IPS-18c (cell line): ENCODE measurements around the gene NOM1.
"Not testable (repeated sequence)": the region's sequence is repeated elsewhere in the genome, so short reads cannot be mapped to it uniquely, and the experiment has no call there.

Source experiments
- H3K4me3 ChIP-seq: 2 replicates; pipeline ENCODE4 v1.7.0; 2013; ENCODE audit warnings: low read depth, mild to moderate bottlenecking, low read length, moderate library complexity; ENCODE audit not compliant: insufficient read depth
- H3K9me3 ChIP-seq: one replicate; pipeline ENCODE4 v1.6.1; 2013; ENCODE audit warnings: mild to moderate bottlenecking, low read length, moderate library complexity; ENCODE audit not compliant: control insufficient read depth, insufficient read depth

Gene NOM1

DNA sequence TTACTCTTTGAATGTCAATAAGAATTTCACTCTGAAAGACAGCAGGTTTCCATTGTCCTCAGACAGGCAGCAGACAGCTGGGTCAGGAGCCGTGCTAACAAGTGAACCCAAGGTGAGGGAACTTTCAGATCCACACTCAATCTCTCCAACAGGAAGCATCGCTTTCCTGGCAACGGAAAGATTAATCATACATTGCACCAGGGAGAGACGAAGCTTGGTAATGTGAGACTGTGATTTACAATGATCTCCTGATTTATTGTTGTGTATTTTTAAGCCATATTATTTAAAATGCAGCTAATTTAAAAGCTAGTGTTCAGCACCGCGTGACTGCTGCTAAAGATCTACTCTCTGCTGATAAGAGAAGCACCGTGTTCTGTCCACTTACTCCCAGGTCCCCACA is 17.5 kb upstream of the NOM1 start:
- no peaks in the 10 kb centered on the region for H3K9me3 ChIP-seq
- H3K4me3 ChIP-seq = no peak overlapping the region

DNA sequence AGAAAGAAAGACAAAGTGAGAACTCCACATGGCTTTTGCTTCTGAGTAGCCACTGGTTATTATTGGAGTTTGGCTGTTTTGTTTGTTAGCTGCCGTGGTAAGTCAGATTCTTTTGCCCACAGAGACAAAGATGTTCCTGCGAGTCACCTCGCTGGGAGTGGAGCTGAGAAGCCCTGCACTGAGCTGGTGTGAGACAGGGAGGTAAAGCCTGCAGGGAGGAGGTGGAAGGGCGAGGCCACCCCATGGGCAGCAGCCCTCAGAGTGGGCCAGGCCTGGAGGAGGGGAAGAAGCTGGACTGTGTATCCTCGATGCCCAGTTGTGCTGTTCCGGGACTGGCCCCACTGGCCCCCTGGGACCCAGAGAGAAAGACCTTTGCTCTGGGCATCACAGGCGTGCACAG is 14.3 kb upstream of the NOM1 start:
- Histone ChIP-seq H3K4me3 (no peak overlapping the region), H3K9me3 (no peaks in the 10 kb centered on the region)

DNA sequence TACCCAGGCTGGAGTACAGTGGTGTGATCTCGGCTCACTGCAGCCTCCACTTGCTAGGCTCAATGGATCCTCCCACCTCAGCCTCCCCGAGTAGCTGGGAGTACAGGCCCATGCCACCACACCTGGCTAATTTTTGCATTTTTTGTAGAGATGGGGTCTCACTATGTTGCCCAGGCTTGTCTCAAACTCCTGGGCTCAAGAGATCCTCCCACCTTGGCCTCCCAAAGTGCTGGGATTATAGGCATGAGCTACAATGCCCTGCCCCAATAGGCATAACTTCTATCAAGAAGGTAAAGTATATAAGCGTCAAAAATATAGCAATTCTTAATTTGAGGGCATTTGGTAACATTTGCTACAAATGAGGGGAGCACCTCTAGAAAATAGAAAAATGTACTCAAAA is 12.7 kb upstream of the NOM1 start:
- not testable (repeated sequence) for H3K9me3 ChIP-seq, H3K4me3 ChIP-seq

DNA sequence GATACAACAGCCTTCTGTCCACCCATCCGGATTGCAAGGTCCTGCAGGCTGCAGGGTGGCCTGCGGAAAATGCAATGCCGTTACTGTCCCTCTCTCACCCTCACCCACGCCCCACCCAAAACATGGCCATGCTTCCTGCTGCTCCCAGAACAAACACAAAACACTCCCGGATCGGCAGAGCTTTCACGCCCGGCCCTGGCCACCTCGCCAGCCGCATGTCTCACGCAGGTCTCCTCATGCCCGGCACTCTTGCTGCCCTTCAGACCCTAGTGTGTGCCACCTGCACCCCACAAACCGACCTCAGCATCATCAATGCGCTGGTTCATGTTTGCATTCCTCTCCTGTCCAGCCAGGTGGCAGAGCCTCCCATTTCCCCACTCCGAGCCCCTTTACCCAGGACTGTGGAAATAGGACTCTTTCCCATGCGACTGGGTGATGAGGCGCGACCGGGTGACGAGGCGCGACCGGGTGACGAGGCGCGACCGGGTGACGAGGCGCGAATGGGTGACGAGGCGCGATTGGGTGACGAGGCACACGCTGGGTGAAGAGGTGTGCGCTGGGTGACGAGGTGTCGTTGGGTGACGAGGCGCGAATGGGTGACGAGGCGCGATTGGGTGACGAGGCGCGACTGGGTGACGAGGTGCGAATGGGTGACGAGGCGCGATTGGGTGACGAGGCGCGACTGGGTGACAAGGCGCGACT is 8.9 kb upstream of the NOM1 start:
- Histone ChIP-seq H3K4me3 (no peak overlapping the region; the same call in 1 of the 2 replicates), H3K9me3 (no peaks in the 10 kb centered on the region)

DNA sequence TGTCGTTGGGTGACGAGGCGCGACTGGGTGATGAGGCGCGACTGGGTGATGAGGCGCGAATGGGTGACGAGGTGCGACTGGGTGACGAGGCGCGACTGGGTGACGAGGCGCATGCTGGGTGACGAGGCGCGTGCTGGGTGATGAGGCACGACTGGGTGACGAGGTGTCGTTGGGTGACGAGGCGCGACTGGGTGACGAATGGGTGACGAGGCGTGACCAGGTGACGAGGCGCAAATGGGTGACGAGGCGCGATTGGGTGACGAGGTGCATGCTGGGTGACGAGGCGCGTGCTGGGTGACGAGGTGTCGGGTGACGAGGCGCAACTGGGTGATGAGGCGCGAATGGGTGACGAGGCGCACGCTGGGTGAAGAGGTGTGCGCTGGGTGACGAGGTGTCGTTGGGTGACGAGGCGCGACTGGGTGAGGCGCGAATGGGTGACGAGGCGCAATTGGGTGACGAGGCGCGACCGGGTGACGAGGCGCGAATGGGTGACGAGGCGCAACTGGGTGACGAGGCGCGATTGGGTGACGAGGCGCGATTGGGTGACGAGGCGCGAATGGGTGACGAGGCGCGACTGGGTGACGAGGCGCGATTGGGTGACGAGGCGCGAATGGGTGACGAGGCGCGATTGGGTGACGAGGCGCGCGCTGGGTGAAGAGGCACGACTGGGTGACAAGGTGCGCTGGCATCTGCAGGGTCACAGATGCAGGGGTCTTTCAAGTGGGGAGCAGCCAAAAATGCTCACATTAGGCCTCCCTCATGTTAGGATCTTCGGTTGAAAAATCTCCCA is 7.9 kb upstream of the NOM1 start:
- Histone ChIP-seq H3K4me3 (no peak overlapping the region), H3K9me3 (no peaks in the 10 kb centered on the region)

DNA sequence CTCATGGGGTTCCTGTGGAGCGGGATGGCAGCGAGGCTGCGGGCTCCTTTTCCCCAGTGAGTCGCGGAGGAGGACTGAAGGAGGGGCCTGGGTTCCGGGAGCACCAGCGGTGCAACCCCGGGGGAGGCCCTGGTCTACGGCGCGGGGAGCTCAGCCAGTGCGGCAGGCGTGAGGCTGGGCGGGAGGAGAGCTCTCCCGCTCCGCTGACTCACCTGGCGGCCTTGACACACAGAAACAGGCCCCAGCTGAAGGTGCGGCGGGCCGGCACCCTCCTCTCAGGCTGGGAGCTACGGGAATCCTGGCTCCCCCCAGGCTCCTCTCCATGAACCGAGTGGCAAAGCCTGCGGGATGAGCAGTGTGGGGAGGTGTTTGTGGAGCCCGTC is 6.8 kb upstream of the NOM1 start:
- Histone ChIP-seq H3K9me3 (no peaks in the 10 kb centered on the region), H3K4me3 (no peak overlapping the region)

DNA sequence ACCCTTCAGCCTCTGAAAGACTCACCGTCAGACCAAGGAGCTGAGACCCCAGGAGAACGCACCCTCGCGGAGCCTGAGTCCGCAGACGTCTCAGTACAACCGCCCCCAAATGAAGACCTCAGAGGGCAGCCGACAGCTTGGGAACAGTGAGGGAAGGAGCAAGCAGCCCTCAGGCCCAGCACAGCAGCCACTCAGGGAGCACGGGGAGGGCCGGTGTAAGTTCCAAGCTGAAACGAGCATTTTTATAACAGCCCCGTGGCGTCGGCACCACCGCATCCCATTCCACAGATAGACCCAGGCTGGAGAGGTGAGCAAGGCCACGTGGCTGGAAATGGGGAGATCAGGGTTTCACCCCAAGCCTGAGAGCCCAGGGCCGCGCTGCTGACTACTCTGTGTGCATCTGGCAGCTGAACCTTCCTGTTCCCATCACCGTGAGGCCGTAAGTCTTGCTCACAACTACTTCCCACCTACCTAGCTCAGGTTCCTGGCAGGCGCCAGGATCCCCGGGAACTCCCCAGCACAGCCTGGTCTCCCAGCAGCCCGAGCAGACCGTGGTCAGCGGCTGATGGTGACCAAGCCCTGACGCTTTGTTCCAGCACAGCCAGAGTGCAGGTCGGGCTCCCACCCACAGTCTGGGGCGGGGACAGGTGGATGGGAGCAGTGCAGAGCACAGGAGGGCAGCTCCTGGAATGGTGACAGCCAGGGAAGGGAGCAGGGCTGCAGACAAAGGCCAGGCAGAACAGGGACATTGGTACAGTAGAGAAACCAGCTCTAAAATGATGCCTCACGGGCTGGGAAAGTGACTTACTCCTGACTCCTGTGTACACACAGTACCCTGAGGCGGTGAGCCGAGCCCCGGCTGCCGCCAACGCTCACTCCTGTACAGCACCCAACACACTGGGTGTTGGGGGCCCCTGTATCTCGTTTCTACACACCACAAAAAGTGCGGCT is 6.1 kb upstream of the NOM1 start:
- no peaks in the 10 kb centered on the region for H3K9me3 ChIP-seq
- no peak overlapping the region for H3K4me3 ChIP-seq

DNA sequence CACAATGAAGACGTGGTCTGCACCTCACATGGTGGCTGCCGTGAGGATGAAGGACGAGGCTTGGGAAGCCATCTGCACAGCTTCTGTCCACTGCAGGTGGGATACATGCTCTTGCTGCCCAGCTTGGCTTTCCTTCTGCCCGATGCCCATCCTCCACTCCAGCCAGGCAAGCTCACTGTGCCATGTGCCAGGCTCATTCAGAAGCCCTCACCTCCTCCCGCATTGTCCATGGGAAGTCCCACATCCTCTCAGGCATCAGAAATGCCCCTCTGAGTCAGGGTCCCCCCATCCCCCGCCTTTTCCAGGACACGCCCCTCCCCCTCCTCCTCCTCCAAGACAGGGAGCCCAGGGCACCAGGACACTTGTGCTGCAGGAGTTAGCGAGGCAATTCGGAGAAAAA is 4.6 kb upstream of the NOM1 start:
- no peak overlapping the region for H3K4me3 ChIP-seq
- no peaks in the 10 kb centered on the region for H3K9me3 ChIP-seq

DNA sequence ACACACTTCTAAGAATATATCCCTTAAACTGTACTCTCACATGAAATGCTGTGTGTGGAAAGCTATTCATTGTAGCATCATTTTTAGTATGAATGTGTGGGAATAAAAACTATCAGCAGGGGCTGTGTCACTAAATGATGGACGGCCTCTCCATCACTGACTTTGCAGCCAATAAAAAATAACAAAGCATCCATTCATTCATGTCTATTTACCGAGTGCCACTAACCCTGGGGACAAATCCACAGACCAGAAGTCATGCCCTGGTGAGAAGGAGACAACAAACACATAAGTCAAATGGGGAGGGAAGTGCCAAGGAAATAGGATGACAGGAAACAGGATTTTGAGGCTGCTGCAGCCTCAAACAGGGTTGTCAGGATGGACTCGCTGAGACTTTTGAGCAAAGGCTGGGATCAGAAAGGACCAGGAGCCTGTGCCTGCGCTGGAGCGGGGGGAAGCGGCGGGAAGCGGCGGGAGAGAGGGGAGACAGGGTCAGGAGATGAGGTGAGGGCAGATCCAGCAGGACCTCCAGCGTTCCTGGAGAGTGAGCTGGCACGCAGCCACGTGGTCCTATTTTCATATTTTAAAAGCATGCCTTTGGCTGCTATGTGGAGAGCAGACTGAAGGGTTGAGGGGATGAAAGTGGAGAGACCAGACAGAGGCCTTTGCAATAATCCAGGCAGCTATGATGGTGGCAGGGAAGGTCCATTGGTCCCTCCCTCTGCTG is 2.2 kb upstream of the NOM1 start:
- Histone ChIP-seq H3K9me3 (no peaks in the 10 kb centered on the region), H3K4me3 (no peak overlapping the region)

DNA sequence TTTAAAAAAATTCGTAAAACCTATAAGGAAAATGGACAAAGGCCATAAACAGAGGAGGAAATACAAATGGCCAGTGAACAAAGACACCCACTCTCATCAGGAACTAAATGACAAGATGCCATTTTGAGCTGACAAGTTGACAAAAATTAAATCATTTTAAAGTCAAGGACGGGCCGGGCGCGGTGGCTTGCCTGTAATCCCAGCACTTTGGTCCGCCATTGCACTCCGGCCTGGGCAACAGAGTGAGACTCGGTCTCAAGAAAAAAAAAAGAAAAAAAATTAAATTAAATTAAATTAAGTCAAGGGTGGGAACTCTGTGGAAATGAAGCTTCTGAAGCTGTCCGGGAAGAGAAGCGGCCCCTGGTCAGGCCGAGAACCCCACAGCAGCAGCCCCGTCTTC is 1.2 kb upstream of the NOM1 start:
- no peak overlapping the region for H3K4me3 ChIP-seq

DNA sequence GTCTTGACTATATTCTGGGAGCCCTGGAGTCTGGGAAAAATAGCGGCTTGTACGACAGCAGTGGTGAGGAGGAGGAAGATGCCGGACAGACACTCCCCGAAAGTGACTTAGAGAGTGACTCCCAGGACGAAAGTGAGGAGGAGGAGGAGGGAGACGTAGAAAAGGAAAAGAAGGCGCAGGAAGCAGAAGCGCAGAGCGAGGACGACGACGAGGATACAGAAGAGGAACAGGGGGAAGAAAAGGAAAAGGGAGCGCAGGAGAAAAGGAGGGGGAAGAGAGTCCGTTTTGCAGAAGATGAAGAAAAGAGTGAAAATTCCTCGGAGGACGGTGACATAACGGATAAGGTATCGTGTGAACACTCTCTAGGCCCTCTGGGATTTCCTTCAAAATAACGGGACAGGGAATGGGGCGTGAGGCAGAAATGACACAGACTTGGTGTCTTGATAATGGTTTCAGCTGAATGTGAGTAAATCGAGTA is 908 bp downstream of the NOM1 start:
- H3K9me3 ChIP-seq = no peaks in the 10 kb centered on the region
- H3K4me3 ChIP-seq = peak overlapping the region; percentile 91

More for the DNA sequence above, 1.2 kb upstream of the NOM1 start:
- no peaks in the 10 kb centered on the region for H3K9me3 ChIP-seq

DNA sequence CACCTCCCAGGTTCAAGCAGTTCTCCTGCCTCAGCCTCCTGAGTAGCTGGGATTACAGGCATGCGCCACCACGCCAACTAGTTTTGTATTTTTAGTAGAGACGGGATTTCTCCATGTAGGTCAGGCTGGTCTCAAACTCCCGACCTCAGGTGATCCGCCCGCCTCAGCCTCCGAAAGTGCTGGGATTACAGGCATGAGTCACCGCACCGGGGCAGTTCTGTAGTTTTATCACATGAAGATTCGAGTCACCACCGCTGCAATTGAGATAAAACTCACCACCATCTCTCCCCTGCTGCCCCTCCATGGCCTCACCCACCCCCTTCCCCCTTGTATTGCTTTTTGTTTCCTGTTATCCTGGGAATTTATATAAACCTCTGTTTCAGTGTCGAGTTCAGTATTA is 3.7 kb downstream of the NOM1 start:
- H3K4me3 ChIP-seq, H3K9me3 ChIP-seq: not testable (repeated sequence)

DNA sequence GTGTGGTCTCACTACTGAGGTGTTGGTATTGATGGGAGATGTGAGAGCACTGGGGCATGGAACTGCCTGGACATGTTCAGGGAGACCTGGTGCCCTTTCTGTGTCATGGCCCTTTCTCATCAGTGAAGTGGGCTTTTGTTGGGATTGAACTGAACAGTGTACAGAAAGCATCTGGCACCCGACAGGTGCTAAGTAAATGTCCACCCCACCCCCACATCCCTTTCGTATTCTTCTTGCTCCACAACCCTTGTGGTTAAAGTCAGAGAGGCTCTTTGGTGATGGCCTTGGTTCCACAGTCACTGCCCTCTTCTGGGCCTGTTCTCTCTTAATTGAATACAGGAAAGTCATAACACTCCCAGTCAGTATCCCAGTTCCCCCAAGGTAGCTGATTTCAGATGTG is 5.4 kb downstream of the NOM1 start:
- Histone ChIP-seq H3K9me3 (no peaks in the 10 kb centered on the region), H3K4me3 (no peak overlapping the region)

DNA sequence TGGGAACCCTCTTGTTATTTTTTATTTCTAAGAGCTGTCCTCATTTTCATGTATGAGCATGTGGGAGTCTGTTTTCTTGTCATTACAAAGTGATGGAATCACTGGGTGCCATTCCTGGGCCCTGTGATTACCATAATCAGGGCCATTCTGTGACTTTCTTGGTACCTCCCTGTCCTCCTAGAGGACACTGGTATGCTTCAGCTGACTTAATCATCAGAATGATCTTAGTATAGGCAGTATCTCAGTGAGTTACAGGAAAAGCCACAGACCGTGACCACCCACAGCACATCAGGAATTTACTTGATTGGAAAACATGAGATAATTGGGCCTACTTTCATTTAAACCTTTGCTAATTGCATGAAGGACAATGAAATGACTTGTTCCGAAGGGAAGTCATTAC is 7.2 kb downstream of the NOM1 start:
- no peaks in the 10 kb centered on the region for H3K9me3 ChIP-seq
- H3K4me3 ChIP-seq = no peak overlapping the region

DNA sequence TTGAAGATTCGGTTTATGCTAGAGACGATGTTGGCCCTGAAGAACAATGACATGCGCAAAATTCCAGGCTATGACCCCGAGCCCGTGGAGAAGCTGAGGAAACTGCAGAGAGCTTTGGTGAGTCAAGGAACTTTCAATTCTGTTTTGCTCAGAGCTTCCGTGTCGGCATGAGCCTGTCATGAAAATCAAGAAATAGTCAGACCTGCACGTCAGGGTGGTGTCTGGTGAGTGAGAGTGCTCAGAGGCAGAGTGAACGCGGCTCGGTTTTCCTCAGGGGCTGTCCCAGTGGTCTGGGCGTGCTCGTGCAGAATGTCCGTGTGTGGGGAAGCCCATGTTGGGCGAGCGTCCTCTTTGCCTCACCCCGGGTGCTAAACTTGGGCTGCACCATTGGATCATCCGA is 12.6 kb downstream of the NOM1 start:
- Histone ChIP-seq H3K9me3 (peaks cover 2% of the 10 kb centered on the region), H3K4me3 (no peak overlapping the region)

DNA sequence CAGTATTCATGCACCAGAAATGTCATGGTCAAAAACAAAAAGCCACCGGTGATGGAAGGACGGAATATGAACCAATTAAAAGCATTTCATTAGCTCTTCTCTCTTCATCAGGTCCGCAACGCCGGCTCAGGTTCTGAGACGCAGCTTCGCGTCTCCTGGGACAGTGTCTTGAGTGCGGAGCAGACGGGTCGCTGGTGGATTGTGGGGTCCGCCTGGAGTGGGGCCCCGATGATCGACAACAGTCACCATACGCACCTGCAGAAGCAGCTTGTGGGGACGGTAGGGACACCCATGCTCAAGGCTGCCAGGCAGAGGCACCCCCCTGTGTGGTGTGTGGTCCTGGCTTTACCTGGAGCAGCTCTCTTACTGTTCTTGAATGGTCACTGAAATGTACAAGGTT is 13.4 kb downstream of the NOM1 start:
- Histone ChIP-seq H3K9me3 (peaks cover 2% of the 10 kb centered on the region), H3K4me3 (no peak overlapping the region)

DNA sequence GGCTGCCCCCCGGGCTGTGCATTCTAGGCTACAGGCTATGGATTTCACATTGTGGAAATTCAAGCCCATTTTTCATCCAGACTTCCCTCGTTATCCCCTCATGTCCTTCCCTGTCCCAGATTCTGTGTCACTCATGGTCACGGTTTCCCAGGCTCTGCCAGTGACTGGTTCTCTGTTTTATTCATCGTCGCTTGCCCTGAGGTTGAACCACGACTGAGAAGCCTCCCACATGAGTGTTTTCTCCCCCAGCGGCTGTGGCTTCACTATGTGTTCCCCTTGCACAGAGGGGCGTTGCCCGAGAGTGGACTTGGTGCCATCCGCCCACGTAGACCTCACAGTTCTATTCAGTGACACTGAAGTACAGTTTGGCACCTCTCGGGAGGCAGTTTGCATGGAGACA is 14.0 kb downstream of the NOM1 start:
- peaks cover 2% of the 10 kb centered on the region for H3K9me3 ChIP-seq
- H3K4me3 ChIP-seq = no peak overlapping the region
